ENCODE results near the gene TMTC4. TPM values are rescaled to one million over a fixed set of nuclear protein-coding genes. Genes with fewer than 3 reads are reported as not detected.

TMTC4 gene
- total RNA-seq, 6 experiments from 2014 or later, result 4.9 to 9.0 (median 8.0) TPM

GRCh38 chr13:100610391-100611347 is 63.9 kb downstream of the TMTC4 start:
- no peaks in the 10 kb centered on the region for H3K4me1 Mint-ChIP-seq (ENCODE audit: low read depth)
- H3K27me3 Mint-ChIP-seq (ENCODE audit: insufficient read depth), result peaks cover 2% of the 10 kb centered on the region; the same call in 1 of the 2 replicates
- no peak for TF ChIP-seq CTCF (IDR thresholded peaks at IDR 0.05)

GRCh38 chr13:100608906-100609305 is 65.7 kb downstream of the TMTC4 start:
- no peaks in the 10 kb centered on the region for H3K9me3 Mint-ChIP-seq
- no peak overlapping the region for H3K4me3 Mint-ChIP-seq
- peaks cover 2% of the 10 kb centered on the region; the same call in 1 of the 2 replicates for H3K27me3 Mint-ChIP-seq (ENCODE audit: insufficient read depth)
- H3K36me3 Mint-ChIP-seq (ENCODE audit: low read depth), result no peaks in the 10 kb centered on the region
- H3K4me1 Mint-ChIP-seq (ENCODE audit: low read depth), result no peaks in the 10 kb centered on the region
- H3K27ac Mint-ChIP-seq, result no peak overlapping the region
- no peak for TF ChIP-seq CTCF (IDR thresholded peaks at IDR 0.05)
- no peak for DNase-seq

More at GRCh38 chr13:100610391-100611347, 63.9 kb downstream of the TMTC4 start:
- Mint-ChIP-seq H3K27ac (no peak overlapping the region), H3K36me3 (ENCODE audit: low read depth) (no peaks in the 10 kb centered on the region), H3K4me3 (no peak overlapping the region), H3K9me3 (no peaks in the 10 kb centered on the region)
- no peak for DNase-seq

- H3K36me3 Mint-ChIP-seq (ENCODE audit: low read depth), result no peaks in the 10 kb centered on the region
- no peak overlapping the region for H3K4me3 Mint-ChIP-seq
- no peak overlapping the region for H3K27ac Mint-ChIP-seq
- peaks cover 2% of the 10 kb centered on the region; the same call in 1 of the 2 replicates for H3K27me3 Mint-ChIP-seq (ENCODE audit: insufficient read depth)
- no peak for DNase-seq
- H3K9me3 Mint-ChIP-seq, result no peaks in the 10 kb centered on the region
- no peak for TF ChIP-seq CTCF (IDR thresholded peaks at IDR 0.05)
- no peaks in the 10 kb centered on the region for H3K4me1 Mint-ChIP-seq (ENCODE audit: low read depth)
Measured at GRCh38 chr13:100608489-100608888, 66.1 kb downstream of the TMTC4 start.

- TF ChIP-seq CTCF (IDR thresholded peaks at IDR 0.05), result no peak
- DNase-seq, result no peak
- Mint-ChIP-seq H3K27me3 (ENCODE audit: insufficient read depth) (no peaks in the 10 kb centered on the region; the same call in 1 of the 2 replicates), H3K9me3 (no peaks in the 10 kb centered on the region), H3K27ac (no peak overlapping the region), H3K4me3 (no peak overlapping the region), H3K36me3 (ENCODE audit: low read depth) (no peaks in the 10 kb centered on the region), H3K4me1 (ENCODE audit: low read depth) (no peaks in the 10 kb centered on the region)
Measured at GRCh38 chr13:100604918-100605710, 69.5 kb downstream of the TMTC4 start.

- Mint-ChIP-seq H3K36me3 (ENCODE audit: low read depth) (no peaks in the 10 kb centered on the region), H3K9me3 (no peaks in the 10 kb centered on the region)
Measured at GRCh38 chr13:100602493-100603111, 72.0 kb downstream of the TMTC4 start.

More at GRCh38 chr13:100602493-100603111, 72.0 kb downstream of the TMTC4 start:
- Mint-ChIP-seq H3K4me1 (ENCODE audit: low read depth) (no peaks in the 10 kb centered on the region), H3K4me3 (no peak overlapping the region), H3K27me3 (ENCODE audit: insufficient read depth) (no peaks in the 10 kb centered on the region; the same call in 1 of the 2 replicates), H3K27ac (no peak overlapping the region)
- DNase-seq, result no peak
- no peak for TF ChIP-seq CTCF (IDR thresholded peaks at IDR 0.05)

Measured in HFFc6 (cell line).